ENCODE measurements around the gene TBCD. TPM values are rescaled to one million over a fixed set of nuclear protein-coding genes. Genes with fewer than 3 reads are reported as not detected.

Gene TBCD
- polyA plus RNA-seq, 1 donor = 76.4 TPM

GRCh38 chr17:82807562-82807961 lies 55.7 kb downstream of the TBCD start:
- no peak for DNase-seq

GRCh38 chr17:82808006-82808405 lies 56.1 kb downstream of the TBCD start:
- no peak for DNase-seq

- DNase-seq = no peak
Measured at GRCh38 chr17:82808921-82809905, 57.3 kb downstream of the TBCD start.

- no peak for DNase-seq
Measured at GRCh38 chr17:82810644-82811430, 59.0 kb downstream of the TBCD start.

- DNase-seq = no peak
Measured at GRCh38 chr17:82812058-82812457, 60.2 kb downstream of the TBCD start.

- DNase-seq = no peak
Measured at GRCh38 chr17:82812601-82813000, 60.7 kb downstream of the TBCD start.

GRCh38 chr17:82813299-82814051 lies 61.6 kb downstream of the TBCD start:
- DNase-seq = no peak

- DNase-seq = no peak
Measured at GRCh38 chr17:82814834-82815233, 63.0 kb downstream of the TBCD start.

- no peak for DNase-seq
Measured at GRCh38 chr17:82815354-82815753, 63.5 kb downstream of the TBCD start.

GRCh38 chr17:82815790-82816305 lies 64.0 kb downstream of the TBCD start:
- DNase-seq = no peak

- no peak for DNase-seq
Measured at GRCh38 chr17:82816358-82816757, 64.5 kb downstream of the TBCD start.

- DNase-seq = no peak
Measured at GRCh38 chr17:82817947-82818346, 66.1 kb downstream of the TBCD start.

GRCh38 chr17:82820278-82821251 lies 68.7 kb downstream of the TBCD start:
- no peak for DNase-seq

- DNase-seq = no peak
Measured at GRCh38 chr17:82821554-82821953, 69.7 kb downstream of the TBCD start.

- no peak for DNase-seq
Measured at GRCh38 chr17:82822281-82822680, 70.4 kb downstream of the TBCD start.

GRCh38 chr17:82823004-82823403 lies 71.1 kb downstream of the TBCD start:
- no peak for DNase-seq

- no peak for DNase-seq
Measured at GRCh38 chr17:82825540-82826124, 73.8 kb downstream of the TBCD start.

- DNase-seq = no peak
Measured at GRCh38 chr17:82826211-82826610, 74.3 kb downstream of the TBCD start.

- no peak for DNase-seq
Measured at GRCh38 chr17:82826956-82827355, 75.1 kb downstream of the TBCD start.

GRCh38 chr17:82828875-82829487 lies 77.1 kb downstream of the TBCD start:
- no peak for DNase-seq
